IMR-90 (cell line): ENCODE results near the gene ANKRD65. TPM values are rescaled to one million over a fixed set of nuclear protein-coding genes. Genes with fewer than 3 reads are reported as not detected.

Experiments used
- ATAC-seq: fragments of 200-7000 bp; cut with Tn5 transposase; 2 replicates; pipeline ENCODE4 v1.9.1; 2020; ENCODE audit warnings: low read depth, mild to moderate bottlenecking, moderate library complexity
- BruUV-seq: library from RNA; stranded (reverse); fragments of 400-500 nt; replicated peaks from 2 replicates; lab custom pipeline; 2021; lab: Mats Ljungman, UMichigan
- CTCF ChIA-PET: fragments of 300-600 bp; formaldehyde crosslinking; extraction: SDS; loops from one replicate; lab custom pipeline; 2021; ENCODE audit warnings: antibody characterized with exemption; lab: Yijun Ruan, JAX
- POLR2A ChIA-PET: fragments of 300-600 bp; sonication (Branson Sonifier 250); formaldehyde crosslinking; loops from one replicate; lab custom pipeline; 2022; ENCODE audit warnings: antibody characterized with exemption; ENCODE audit not compliant: unreplicated experiment; lab: Charles Lee
- DNase-seq: peaks from one replicate; pipeline ENCODE4 v3.0.0; 2013
- H2AFZ ChIP-seq: replicated peaks from 2 replicates; pipeline ENCODE3; 2013; ENCODE audit warnings: low read length, mild to moderate bottlenecking; ENCODE audit not compliant: poor library complexity
- H2AK5ac ChIP-seq: 2 replicates; pipeline ENCODE4 v1.6.1; 2013; ENCODE audit warnings: low read depth, low read length, inconsistent platforms
- H2AK9ac ChIP-seq: replicated peaks from 2 replicates; pipeline ENCODE3; 2013; ENCODE audit warnings: mild to moderate bottlenecking, low read depth, low read length, moderate library complexity; ENCODE audit not compliant: poor library complexity
- H2BK120ac ChIP-seq: 2 replicates; pipeline ENCODE4 v1.6.1; 2013; ENCODE audit warnings: low read depth, low read length, inconsistent platforms
- H2BK15ac ChIP-seq: 3 replicates; pipeline ENCODE4 v1.6.1; 2013; ENCODE audit warnings: low read depth, low read length, inconsistent platforms
- H2BK20ac ChIP-seq: 2 replicates; pipeline ENCODE4 v1.6.1; 2013; ENCODE audit warnings: low read depth, mild to moderate bottlenecking, inconsistent platforms, low read length, moderate library complexity
- H2BK5ac ChIP-seq: 2 replicates; pipeline ENCODE4 v1.6.1; 2013; ENCODE audit warnings: mild to moderate bottlenecking, low read depth, low read length, inconsistent platforms; ENCODE audit not compliant: poor library complexity, severe bottlenecking
- H3K14ac ChIP-seq: replicated peaks from 2 replicates; pipeline ENCODE4 v1.6.1; 2013; ENCODE audit warnings: low read depth, low read length, inconsistent platforms
- H3K18ac ChIP-seq: 2 replicates; pipeline ENCODE4 v1.6.1; 2013; ENCODE audit warnings: low read depth, low read length, control low read depth
- H3K23ac ChIP-seq: 2 replicates; pipeline ENCODE4 v1.6.1; 2013; ENCODE audit warnings: low read depth, low read length, inconsistent platforms
- H3K27ac ChIP-seq: 2 replicates; pipeline ENCODE4 v1.5.1; 2013; ENCODE audit warnings: mild to moderate bottlenecking, control low read depth, low read length; ENCODE audit not compliant: insufficient read depth
- H3K27me3 ChIP-seq: 2 replicates; pipeline ENCODE4 v1.6.1; 2013; ENCODE audit warnings: low read length; ENCODE audit not compliant: control insufficient read depth, insufficient read depth
- H3K36me3 ChIP-seq: 2 replicates; pipeline ENCODE4 v1.6.1; 2013; ENCODE audit warnings: low read length, mixed read lengths; ENCODE audit not compliant: control insufficient read depth, insufficient read depth
- H3K4ac ChIP-seq: 2 replicates; pipeline ENCODE4 v1.6.1; 2013; ENCODE audit warnings: low read depth, low read length, inconsistent platforms
- H3K4me1 ChIP-seq: 2 replicates; pipeline ENCODE4 v1.6.1; 2013; ENCODE audit warnings: low read length, mixed read lengths; ENCODE audit not compliant: control insufficient read depth, insufficient read depth
- H3K4me2 ChIP-seq: 2 replicates; pipeline ENCODE4 v1.6.1; 2013; ENCODE audit warnings: low read depth, mild to moderate bottlenecking, control low read depth, low read length, moderate library complexity
- H3K4me3 ChIP-seq: 2 replicates; pipeline ENCODE4 v1.5.1; 2013; ENCODE audit warnings: low read depth, mild to moderate bottlenecking, control low read depth, low read length, moderate library complexity; ENCODE audit not compliant: insufficient read depth
- H3K56ac ChIP-seq: 2 replicates; pipeline ENCODE4 v1.6.1; 2013; ENCODE audit warnings: low read length, inconsistent platforms; ENCODE audit not compliant: insufficient read depth; ENCODE audit errors: extremely low read depth
- H3K79me1 ChIP-seq, 2 experiments: 2 replicates each; pipeline ENCODE4 v1.6.1; 2013; ENCODE audit warnings: low read length in 2 of 2, inconsistent platforms in 1 of 2, low read depth in 1 of 2
- H3K9ac ChIP-seq: 2 replicates; pipeline ENCODE4 v1.6.1; 2013; ENCODE audit warnings: low read depth, low read length, control low read depth
- H3K9me1 ChIP-seq: 2 replicates; pipeline ENCODE4 v1.6.1; 2013; ENCODE audit warnings: low read length, inconsistent platforms; ENCODE audit not compliant: insufficient read depth
- H3K9me3 ChIP-seq: 2 replicates; pipeline ENCODE4 v1.6.1; 2013; ENCODE audit warnings: low read length; ENCODE audit not compliant: control insufficient read depth, insufficient read depth
- H4K20me1 ChIP-seq: 2 replicates; pipeline ENCODE4 v1.6.1; 2013; ENCODE audit warnings: low read length, inconsistent platforms; ENCODE audit not compliant: insufficient read depth
- H4K5ac ChIP-seq: 2 replicates; pipeline ENCODE4 v1.6.1; 2013; ENCODE audit warnings: mild to moderate bottlenecking, low read depth, low read length, control low read depth
- H4K8ac ChIP-seq, 2 experiments: 2 replicates each; pipeline ENCODE4 v1.6.1; 2013; ENCODE audit warnings: low read depth in 2 of 2, low read length in 2 of 2, control low read depth in 1 of 2, inconsistent platforms in 1 of 2
- H4K91ac ChIP-seq: 2 replicates; pipeline ENCODE4 v1.6.1; 2013; ENCODE audit warnings: low read depth, low read length, inconsistent platforms; ENCODE audit not compliant: insufficient read depth
- CEBPB ChIP-seq: IDR thresholded peaks from 2 replicates; pipeline ENCODE4 v1.6.1; 2012; ENCODE audit warnings: low read depth, low read length, improper control_type of control experiment
- MXI1 ChIP-seq: IDR thresholded peaks from 2 replicates; pipeline ENCODE4 v1.6.1; 2012; ENCODE audit warnings: low read depth, mild to moderate bottlenecking, low read length, moderate library complexity, borderline replicate concordance
- WGBS, 2 experiments: methylation state at CpG; one replicate each; pipeline versions ENCODE4 v1.1.5 to v1.1.7; 2013; ENCODE audit warnings: missing lambda C conversion rate in 2 of 2; ENCODE audit not compliant: insufficient read length in 1 of 2; ENCODE audit errors: extremely low coverage in 2 of 2; 5-methylcytosine and 5-hydroxymethylcytosine counted together
- dilution Hi-C: fragments of 300-500 bp; cut with HindIII; formaldehyde crosslinking; loops from one replicate; pipeline ENCODE4 v1.14.3; 2018; ENCODE audit warnings: low sequenced_read_pairs; ENCODE audit not compliant: unreplicated experiment
- in situ Hi-C: fragments of 300-500 bp; cut with MboI; formaldehyde crosslinking; loops from 3 replicates; pipeline ENCODE4 v1.14.3; 2019; ENCODE audit warnings: low sequenced_read_pairs, inconsistent platforms, mixed read lengths
- intact Hi-C: fragments of 100-400 bp; cut with micrococcal nuclease; formaldehyde crosslinking; loops from 2 replicates; pipeline ENCODE4 v1.10.0; 2022
- polyA plus RNA-seq, 3 experiments: library from polyadenylated mRNA; depleted of rRNA; stranded (reverse); fragments of >200 nt; gene quantifications; 2 replicates each; pipeline ENCODE4 v1.2.3, GENCODE V29; 2012; ENCODE audit warnings: low replicate concordance in 1 of 3
- total RNA-seq: library from RNA; depleted of rRNA; stranded (reverse); fragments of >200 nt; gene quantifications from 2 replicates; pipeline ENCODE4 v1.2.3, GENCODE V29; 2012
- TF ChIP-seq, protein P1 (sequence below): conservative IDR thresholded peaks from 2 replicates; pipeline ENCODE4 v1.5.1; 2012; ENCODE audit warnings: mild to moderate bottlenecking, low read depth, low read length, improper control_type of control experiment

ANKRD65 gene
- total and polyA plus RNA-seq, 2 of the 4 experiments (the other 2 are of a cell fraction) = 0.09 TPM; not detected in 1

DNA sequence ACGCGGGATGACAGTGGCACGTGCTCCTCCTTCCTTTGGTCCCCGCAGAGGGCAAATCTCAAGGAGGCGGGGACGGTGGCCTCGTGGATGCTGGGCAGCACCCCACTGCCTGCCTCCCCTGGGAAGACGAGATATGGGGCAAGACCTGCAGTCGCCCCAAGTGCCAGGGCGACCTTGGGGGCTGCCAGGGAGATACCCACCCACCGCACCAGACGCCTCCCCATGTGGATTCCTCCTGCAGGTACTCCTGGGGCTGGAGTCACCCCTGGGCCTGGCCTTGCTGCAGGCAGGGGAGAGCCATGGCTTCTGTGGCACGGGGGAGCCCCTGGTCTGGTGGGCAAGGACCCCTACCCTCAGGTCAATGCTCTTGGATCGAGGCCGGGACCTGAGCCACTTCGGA, 40.2 kb downstream of the ANKRD65 start:
- Histone ChIP-seq H2BK120ac (no peak overlapping the region), H3K23ac (no peak overlapping the region), H2BK5ac (no peak overlapping the region), H3K9ac (no peak overlapping the region), H3K4me2 (no peak overlapping the region), H4K8ac (no peak overlapping the region), H3K4me1 (peaks cover 2% of the 10 kb centered on the region; the same call in 1 of the 2 replicates), H3K4ac (no peak overlapping the region), H3K27ac (no peak overlapping the region), H3K18ac (no peak overlapping the region), H2AK9ac (no peak overlapping the region), H3K27me3 (no peaks in the 10 kb centered on the region), H3K4me3 (no peak overlapping the region), H3K9me1 (peaks cover 4% of the 10 kb centered on the region; the same call in 1 of the 2 replicates), H3K14ac (no peak overlapping the region), H2AK5ac (no peak overlapping the region), H2AFZ (no peak overlapping the region), H2BK20ac (no peak overlapping the region), H3K79me1 (peaks cover 7 to 32% of the 10 kb centered on the region in 2 experiments), H4K20me1 (peaks cover 11% of the 10 kb centered on the region), H3K9me3 (no peaks in the 10 kb centered on the region), H3K36me3 (peaks cover 14% of the 10 kb centered on the region), H4K5ac (no peak overlapping the region), H3K56ac (no peak overlapping the region), H2BK15ac (no peak overlapping the region), H4K91ac (no peak overlapping the region)
- 95% methylated on average over 8 of the region's 16 CpGs; no CpG with 5 or more reads in 1 of the 2 experiments for WGBS, 2 experiments
- no peak for ATAC-seq
- no peak for DNase-seq
- dilution Hi-C loops (no loop called here), intact Hi-C loops (no loop called here), in situ Hi-C loops (no loop called here)
- BruUV-seq = no TSS peak
- no peak for TF ChIP-seq MXI1
- no peak for TF ChIP-seq CEBPB
- TF ChIP-seq, protein P1, sequence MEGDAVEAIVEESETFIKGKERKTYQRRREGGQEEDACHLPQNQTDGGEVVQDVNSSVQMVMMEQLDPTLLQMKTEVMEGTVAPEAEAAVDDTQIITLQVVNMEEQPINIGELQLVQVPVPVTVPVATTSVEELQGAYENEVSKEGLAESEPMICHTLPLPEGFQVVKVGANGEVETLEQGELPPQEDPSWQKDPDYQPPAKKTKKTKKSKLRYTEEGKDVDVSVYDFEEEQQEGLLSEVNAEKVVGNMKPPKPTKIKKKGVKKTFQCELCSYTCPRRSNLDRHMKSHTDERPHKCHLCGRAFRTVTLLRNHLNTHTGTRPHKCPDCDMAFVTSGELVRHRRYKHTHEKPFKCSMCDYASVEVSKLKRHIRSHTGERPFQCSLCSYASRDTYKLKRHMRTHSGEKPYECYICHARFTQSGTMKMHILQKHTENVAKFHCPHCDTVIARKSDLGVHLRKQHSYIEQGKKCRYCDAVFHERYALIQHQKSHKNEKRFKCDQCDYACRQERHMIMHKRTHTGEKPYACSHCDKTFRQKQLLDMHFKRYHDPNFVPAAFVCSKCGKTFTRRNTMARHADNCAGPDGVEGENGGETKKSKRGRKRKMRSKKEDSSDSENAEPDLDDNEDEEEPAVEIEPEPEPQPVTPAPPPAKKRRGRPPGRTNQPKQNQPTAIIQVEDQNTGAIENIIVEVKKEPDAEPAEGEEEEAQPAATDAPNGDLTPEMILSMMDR = no peak
- ChIA-PET POLR2A (no interaction called here), CTCF (no interaction called here)
